Measurements from ENCODE around the gene CTNND2. TPM values are rescaled to one million over a fixed set of nuclear protein-coding genes. Genes with fewer than 3 reads are reported as not detected.

Gene CTNND2
- total and polyA plus RNA-seq, 3 donors from 2014 or later: 9.1 to 17.2 (median 11.3) TPM

DNA sequence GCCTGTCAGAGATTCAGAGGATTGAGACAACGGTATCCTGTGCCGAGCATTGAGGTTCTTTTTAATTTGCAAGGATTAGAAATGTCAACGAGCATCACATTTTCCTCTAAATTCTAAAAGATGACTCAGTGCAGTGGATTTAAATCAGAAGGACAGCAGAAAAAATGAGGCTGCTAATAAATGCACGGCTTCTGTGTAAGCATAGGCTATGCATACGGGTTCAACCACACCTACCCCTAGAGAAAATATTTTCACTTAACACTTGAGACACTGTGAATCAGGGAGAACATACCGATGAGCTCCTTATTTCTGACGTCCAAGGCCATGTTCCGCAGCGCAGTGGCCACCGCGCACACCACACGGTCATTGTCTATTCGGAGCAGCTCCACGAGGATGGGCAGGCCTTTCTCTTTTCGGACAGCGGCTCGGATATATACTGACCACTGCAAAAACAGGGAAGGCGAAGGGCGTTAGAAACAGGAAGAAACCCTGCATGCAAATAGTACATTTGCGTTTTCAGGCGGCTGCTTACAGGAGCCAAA, 821.8 kb downstream of the CTNND2 start:
- no peak overlapping the region for H3K27ac ChIP-seq
- no peaks in the 10 kb centered on the region for H3K4me1 ChIP-seq
- no peak for DNase-seq
- no peaks in the 10 kb centered on the region for H3K27me3 ChIP-seq
- 91 to 95% methylated on average over 21 of the region's 21 CpGs for WGBS, 2 donors
- no peak overlapping the region for H3K4me3 ChIP-seq
- intact Hi-C loops (cut with DNase I; ENCODE audit: low total_unique reads): no loop called here
- TF ChIP-seq POLR2A (IDR thresholded peaks at IDR 0.05): no peak
- TF ChIP-seq, protein P1, sequence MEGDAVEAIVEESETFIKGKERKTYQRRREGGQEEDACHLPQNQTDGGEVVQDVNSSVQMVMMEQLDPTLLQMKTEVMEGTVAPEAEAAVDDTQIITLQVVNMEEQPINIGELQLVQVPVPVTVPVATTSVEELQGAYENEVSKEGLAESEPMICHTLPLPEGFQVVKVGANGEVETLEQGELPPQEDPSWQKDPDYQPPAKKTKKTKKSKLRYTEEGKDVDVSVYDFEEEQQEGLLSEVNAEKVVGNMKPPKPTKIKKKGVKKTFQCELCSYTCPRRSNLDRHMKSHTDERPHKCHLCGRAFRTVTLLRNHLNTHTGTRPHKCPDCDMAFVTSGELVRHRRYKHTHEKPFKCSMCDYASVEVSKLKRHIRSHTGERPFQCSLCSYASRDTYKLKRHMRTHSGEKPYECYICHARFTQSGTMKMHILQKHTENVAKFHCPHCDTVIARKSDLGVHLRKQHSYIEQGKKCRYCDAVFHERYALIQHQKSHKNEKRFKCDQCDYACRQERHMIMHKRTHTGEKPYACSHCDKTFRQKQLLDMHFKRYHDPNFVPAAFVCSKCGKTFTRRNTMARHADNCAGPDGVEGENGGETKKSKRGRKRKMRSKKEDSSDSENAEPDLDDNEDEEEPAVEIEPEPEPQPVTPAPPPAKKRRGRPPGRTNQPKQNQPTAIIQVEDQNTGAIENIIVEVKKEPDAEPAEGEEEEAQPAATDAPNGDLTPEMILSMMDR (IDR thresholded peaks at IDR 0.05): no peak
- no peaks in the 10 kb centered on the region for H3K9me3 ChIP-seq
- H3K36me3 ChIP-seq (ENCODE audit: low read depth, missing control alignments): no peaks in the 10 kb centered on the region

DNA sequence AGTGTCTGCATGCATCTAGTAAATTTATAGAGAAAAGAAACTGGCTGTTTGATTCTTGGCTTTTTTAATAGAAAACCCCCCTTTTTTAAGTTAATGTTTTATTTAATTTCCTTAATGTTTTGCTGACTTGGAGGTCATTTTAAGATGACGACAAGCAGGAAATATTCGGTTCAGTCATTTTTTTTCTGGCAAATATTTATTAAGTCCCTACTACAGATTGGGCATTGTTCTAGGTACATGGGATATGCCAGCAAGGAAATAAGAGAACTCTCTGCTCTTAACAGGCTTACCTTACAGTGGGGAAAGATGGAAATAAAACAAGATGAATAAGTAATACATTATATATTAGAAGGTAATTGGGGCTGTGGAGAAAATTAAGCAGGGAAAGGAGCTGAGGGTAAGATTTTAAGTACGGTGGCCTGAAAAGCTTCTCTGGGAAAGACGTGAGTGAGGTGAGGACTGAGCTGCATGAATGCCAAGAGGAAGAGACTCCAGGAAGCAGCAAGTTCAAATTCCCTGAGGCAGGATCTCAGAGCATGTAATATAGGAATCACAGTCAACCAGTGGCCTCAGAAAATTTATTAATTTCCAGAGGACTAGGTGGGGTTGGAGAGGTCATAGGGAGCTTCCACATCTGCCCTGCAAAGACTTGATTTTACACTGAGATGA, 827.2 kb downstream of the CTNND2 start:
- intact Hi-C loops (cut with DNase I; ENCODE audit: low total_unique reads): no loop called here
- 76 to 84% methylated on average over 4 of the region's 4 CpGs for WGBS, 2 donors

DNA sequence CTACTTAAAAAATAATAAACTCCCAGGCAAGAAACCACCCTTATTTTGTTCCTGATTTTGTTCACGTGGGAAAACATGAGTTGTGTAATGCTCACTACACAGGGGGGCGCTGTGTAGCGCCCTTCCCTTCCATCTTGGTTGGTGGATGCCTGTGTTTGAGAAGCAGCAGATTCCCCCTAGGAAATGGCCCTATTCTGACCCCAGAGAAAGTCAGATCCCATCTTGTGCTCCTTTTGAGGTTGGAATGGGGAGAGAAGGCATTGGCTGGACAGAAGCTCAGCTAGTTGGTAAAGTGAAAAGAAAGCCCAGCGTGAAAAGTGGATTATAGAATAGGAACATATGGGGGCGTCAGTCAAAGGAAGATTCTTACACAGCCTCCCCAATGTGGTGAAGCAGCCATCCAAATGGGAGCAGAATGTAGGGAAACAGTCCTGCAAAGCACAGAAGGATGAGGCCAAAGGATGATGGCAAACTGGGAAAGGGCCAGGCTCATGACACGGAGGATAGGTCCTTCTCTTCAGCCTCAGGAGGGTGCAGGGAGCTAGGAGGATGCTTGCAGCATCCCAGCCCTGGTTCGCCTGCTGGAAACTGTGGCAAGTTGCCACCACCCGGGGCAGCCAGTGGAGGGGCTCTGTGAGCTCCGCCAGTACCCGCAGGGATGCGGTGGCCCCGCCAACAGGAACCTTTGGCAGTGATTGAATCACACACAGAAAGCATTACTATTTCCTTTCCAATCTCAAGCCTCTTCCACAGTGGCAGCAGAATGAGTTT, 829.0 kb downstream of the CTNND2 start:
- no peaks in the 10 kb centered on the region for H3K27me3 ChIP-seq
- H3K4me1 ChIP-seq: no peaks in the 10 kb centered on the region
- H3K27ac ChIP-seq: no peak overlapping the region
- H3K4me3 ChIP-seq: no peak overlapping the region
- H3K36me3 ChIP-seq (ENCODE audit: low read depth, missing control alignments): no peaks in the 10 kb centered on the region
- 75 to 80% methylated on average over 11 to 12 of the region's 12 CpGs for WGBS, 2 donors
- intact Hi-C loops (cut with DNase I; ENCODE audit: low total_unique reads): no loop called here
- no peak for DNase-seq
- no peaks in the 10 kb centered on the region for H3K9me3 ChIP-seq
- TF ChIP-seq, protein P1 (IDR thresholded peaks at IDR 0.05): peak in 1 of 3 experiments; percentile 9
- no peak for TF ChIP-seq POLR2A (IDR thresholded peaks at IDR 0.05)

More for the DNA sequence above, 827.2 kb downstream of the CTNND2 start:
- TF ChIP-seq, protein P1 (IDR thresholded peaks at IDR 0.05): no peak
- TF ChIP-seq POLR2A (IDR thresholded peaks at IDR 0.05): no peak
- Histone ChIP-seq H3K27ac (no peak overlapping the region), H3K36me3 (ENCODE audit: low read depth, missing control alignments) (no peaks in the 10 kb centered on the region), H3K4me3 (no peak overlapping the region), H3K9me3 (no peaks in the 10 kb centered on the region), H3K4me1 (no peaks in the 10 kb centered on the region), H3K27me3 (no peaks in the 10 kb centered on the region)
- DNase-seq: no peak

DNA sequence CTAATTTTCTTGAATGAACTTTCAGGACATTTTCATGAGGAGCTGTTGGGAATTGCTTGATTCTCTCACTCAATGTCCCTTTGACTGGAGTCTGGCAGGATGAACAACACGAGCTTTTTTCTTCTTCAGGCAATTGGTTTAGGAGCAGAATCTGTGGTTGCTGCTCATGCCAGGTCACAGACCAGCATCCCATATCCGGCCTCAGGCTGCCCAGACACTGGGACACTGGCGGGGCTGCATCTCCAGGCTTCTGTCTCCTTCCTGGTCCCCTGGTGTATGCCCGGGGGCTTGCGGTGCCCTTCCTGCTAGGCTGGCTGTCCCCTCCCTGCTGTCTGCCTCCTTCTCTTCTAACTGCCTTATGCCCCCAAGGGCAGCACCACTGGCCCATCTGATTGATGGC, 831.7 kb downstream of the CTNND2 start:
- no peaks in the 10 kb centered on the region for H3K27me3 ChIP-seq
- intact Hi-C loops (cut with DNase I; ENCODE audit: low total_unique reads): no loop called here
- no peak overlapping the region for H3K27ac ChIP-seq
- no peaks in the 10 kb centered on the region for H3K9me3 ChIP-seq
- TF ChIP-seq POLR2A (IDR thresholded peaks at IDR 0.05): no peak
- TF ChIP-seq, protein P1 (IDR thresholded peaks at IDR 0.05): no peak
- H3K4me3 ChIP-seq: no peak overlapping the region
- DNase-seq: no peak
- WGBS, 2 donors: 91 to 92% methylated on average over 5 of the region's 5 CpGs
- H3K36me3 ChIP-seq (ENCODE audit: low read depth, missing control alignments): no peaks in the 10 kb centered on the region
- H3K4me1 ChIP-seq: no peaks in the 10 kb centered on the region
